GM12872 (cell line): ENCODE measurements around the gene PDE5A.

ENCODE experiments used
- CTCF ChIP-seq: IDR thresholded peaks from 3 replicates; pipeline ENCODE4 v1.5.1; 2011; ENCODE audit warnings: low read depth, mild to moderate bottlenecking, low read length, moderate library complexity; ENCODE audit not compliant: insufficient read depth

The PDE5A gene

GRCh38 chr4:119518230-119518892 lies 110.2 kb downstream of the PDE5A start:
- no peak for TF ChIP-seq CTCF

GRCh38 chr4:119517361-119518229 lies 111.0 kb downstream of the PDE5A start:
- no peak for TF ChIP-seq CTCF

- TF ChIP-seq CTCF: no peak
Measured at GRCh38 chr4:119512398-119512797, 116.2 kb downstream of the PDE5A start.

- TF ChIP-seq CTCF: no peak
Measured at GRCh38 chr4:119510395-119511149, 118.0 kb downstream of the PDE5A start.

- TF ChIP-seq CTCF: no peak
Measured at GRCh38 chr4:119508281-119508680, 120.3 kb downstream of the PDE5A start.

- TF ChIP-seq CTCF: no peak
Measured at GRCh38 chr4:119506806-119507205, 121.8 kb downstream of the PDE5A start.

GRCh38 chr4:119504616-119505015 lies 124.0 kb downstream of the PDE5A start:
- TF ChIP-seq CTCF: no peak
